BE2C (cell line): ENCODE results near the gene F5.

Source experiments
- DNase-seq: peaks from one replicate; pipeline ENCODE4 v3.0.0-alpha.2; 2020
- H3K27me3 ChIP-seq: fragments of 250-450 bp; sonication (Bioruptor Pico); 2 replicates; pipeline ENCODE4 v1.5.1; 2020; ENCODE audit warnings: mild to moderate bottlenecking
- H3K36me3 ChIP-seq: fragments of 250-450 bp; sonication (Bioruptor Pico); 2 replicates; pipeline ENCODE4 v1.5.1; 2020; ENCODE audit warnings: mild to moderate bottlenecking
- H3K4me1 ChIP-seq: fragments of 250-450 bp; sonication (Bioruptor Pico); 2 replicates; pipeline ENCODE4 v1.5.1; 2020
- H3K4me3 ChIP-seq: 2 replicates; pipeline ENCODE4 v1.5.1; 2011; ENCODE audit warnings: low read depth, low read length
- H3K9me3 ChIP-seq: fragments of 250-450 bp; sonication (Bioruptor Pico); 2 replicates; pipeline ENCODE4 v1.5.1; 2020
- TF ChIP-seq, protein P1 (sequence below): IDR thresholded peaks from 2 replicates; pipeline ENCODE4 v1.5.1; 2012; ENCODE audit warnings: mild to moderate bottlenecking, low read depth, low read length

The F5 gene

DNA sequence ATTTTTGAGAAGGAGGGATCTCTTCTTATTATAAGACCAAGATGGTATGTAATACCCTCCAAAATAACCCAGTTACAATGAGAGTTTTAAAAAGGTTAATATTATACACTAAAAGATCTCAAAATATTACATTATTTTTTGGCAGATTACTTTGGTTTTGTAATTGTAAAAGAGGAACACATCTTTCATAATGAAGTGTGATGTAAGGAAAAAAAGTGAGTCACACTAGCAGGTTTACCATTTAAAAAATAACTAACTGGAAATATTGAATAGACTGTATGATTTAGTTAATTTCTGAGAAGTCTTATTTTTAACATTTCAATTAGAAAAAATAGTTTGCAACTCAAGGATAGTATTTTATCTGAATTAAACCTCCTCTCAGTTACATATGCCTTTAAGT is 1.1 kb downstream of the F5 start:
- no peaks in the 10 kb centered on the region for H3K36me3 ChIP-seq
- no peak overlapping the region for H3K4me3 ChIP-seq
- TF ChIP-seq, protein P1, sequence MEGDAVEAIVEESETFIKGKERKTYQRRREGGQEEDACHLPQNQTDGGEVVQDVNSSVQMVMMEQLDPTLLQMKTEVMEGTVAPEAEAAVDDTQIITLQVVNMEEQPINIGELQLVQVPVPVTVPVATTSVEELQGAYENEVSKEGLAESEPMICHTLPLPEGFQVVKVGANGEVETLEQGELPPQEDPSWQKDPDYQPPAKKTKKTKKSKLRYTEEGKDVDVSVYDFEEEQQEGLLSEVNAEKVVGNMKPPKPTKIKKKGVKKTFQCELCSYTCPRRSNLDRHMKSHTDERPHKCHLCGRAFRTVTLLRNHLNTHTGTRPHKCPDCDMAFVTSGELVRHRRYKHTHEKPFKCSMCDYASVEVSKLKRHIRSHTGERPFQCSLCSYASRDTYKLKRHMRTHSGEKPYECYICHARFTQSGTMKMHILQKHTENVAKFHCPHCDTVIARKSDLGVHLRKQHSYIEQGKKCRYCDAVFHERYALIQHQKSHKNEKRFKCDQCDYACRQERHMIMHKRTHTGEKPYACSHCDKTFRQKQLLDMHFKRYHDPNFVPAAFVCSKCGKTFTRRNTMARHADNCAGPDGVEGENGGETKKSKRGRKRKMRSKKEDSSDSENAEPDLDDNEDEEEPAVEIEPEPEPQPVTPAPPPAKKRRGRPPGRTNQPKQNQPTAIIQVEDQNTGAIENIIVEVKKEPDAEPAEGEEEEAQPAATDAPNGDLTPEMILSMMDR = no peak
- no peaks in the 10 kb centered on the region for H3K4me1 ChIP-seq
- no peak for DNase-seq
- peaks cover 39% of the 10 kb centered on the region for H3K27me3 ChIP-seq
- H3K9me3 ChIP-seq = no peaks in the 10 kb centered on the region

DNA sequence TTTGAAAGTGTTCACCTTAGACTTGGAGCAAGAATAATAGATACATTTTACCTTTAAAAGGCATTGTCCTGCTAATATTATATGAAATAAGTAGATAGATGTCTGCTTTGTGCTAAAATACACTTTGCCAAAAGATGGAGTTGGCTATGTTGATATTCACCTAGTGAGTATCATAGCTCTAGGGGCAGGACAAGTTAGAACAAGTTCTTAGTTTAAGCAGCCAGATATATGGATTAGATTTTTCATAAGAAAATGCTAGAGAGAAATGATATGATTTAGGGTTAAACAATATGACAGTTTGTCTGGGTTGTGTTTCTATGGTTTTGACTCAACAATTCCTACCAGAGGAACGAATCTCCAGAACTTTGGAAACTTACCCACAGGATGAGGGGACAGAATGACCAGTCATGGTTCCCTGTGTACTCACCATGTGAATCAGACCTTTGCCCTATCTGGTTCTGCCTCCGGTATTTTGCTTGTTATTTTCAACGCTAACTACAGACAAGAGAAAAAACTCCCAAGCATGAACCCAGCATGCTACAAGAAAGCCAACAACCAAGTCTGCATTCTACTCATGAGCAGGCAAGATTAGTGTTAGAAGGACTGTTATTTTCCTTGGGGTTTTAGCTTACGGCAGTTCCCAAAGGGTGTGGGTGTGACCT is 1.7 kb downstream of the F5 start:
- peaks cover 39% of the 10 kb centered on the region for H3K27me3 ChIP-seq
- DNase-seq = no peak
- no peaks in the 10 kb centered on the region for H3K4me1 ChIP-seq
- no peaks in the 10 kb centered on the region for H3K9me3 ChIP-seq
- H3K4me3 ChIP-seq = no peak overlapping the region
- H3K36me3 ChIP-seq = no peaks in the 10 kb centered on the region
- TF ChIP-seq, protein P1 = no peak

DNA sequence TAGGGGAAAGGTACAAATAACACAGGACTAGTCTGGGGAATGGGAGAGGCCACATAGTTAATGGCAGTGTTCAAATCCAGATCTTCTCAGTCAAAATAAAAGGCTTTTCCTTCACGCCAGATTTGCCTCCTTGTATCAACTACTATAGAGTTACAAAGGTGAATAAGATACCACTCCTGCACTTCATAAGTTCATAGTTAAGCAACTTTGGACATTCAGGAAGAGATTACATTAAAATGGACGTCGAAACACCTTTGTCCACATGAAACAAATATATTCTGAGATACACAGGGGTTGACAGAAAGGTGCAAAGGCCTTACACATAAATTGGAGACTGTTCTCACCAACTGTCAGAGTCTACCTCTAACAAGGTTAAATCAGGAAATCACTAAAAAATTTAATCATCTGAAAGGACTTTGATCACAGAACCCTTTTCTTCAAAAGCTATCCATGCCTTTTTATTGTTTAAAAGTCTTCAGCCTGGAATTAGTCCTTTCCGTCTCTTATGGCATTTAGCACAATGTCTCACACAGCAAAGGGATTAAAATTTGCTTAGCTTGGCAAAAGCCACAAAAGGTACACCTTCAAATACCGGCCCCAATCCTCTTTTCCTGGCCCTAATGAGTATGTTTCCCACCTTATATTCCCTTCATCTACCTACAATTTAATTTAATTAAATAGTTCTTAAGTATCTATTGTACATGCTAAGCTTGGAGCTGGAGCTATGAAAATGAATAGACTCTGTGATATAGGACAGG is 8.1 kb downstream of the F5 start:
- Histone ChIP-seq H3K4me1 (no peaks in the 10 kb centered on the region), H3K9me3 (no peaks in the 10 kb centered on the region), H3K4me3 (no peak overlapping the region), H3K27me3 (peaks cover 14% of the 10 kb centered on the region), H3K36me3 (no peaks in the 10 kb centered on the region)
- TF ChIP-seq, protein P1 = no peak
- no peak for DNase-seq

GRCh38 chr1:169576935-169577331 is 9.3 kb downstream of the F5 start:
- Histone ChIP-seq H3K9me3 (no peaks in the 10 kb centered on the region), H3K4me3 (no peak overlapping the region)

DNA sequence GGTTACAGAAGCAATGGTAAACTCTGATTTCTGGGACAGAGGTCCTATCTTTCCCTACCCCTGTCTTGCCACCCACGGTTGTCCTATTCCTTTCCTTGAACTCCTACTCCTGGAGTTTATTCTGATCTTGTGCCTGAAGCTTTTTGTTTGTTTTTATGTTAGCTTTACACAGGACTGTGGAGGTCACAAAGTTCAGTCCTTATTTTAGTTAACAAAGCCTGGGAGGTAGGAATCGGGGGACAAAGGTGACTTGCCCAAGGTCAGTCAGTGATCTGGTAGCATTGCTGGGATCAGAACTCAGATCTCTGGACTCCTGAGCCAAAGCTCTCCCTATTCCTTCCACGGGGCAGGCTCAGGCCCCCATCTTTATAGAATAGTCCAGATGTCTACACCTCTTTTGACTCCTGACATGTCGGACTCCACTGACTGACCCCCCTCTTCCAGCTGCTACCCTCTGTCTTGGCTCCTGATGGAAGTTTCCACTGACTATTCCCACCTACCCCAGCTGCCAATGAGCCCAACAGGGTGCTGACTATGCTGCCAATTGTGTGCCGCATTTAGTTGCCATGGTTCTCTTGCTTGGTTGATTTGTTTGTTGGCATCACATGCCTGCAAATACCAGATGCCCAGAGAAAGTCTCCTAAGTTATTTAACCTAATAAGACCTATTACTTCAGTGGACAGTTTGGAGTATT is 9.9 kb downstream of the F5 start:
- H3K4me3 ChIP-seq = no peak overlapping the region
- no peaks in the 10 kb centered on the region for H3K36me3 ChIP-seq
- peaks cover 11% of the 10 kb centered on the region for H3K27me3 ChIP-seq
- no peaks in the 10 kb centered on the region for H3K9me3 ChIP-seq
- no peak for DNase-seq
- H3K4me1 ChIP-seq = no peaks in the 10 kb centered on the region
- TF ChIP-seq, protein P1 = no peak

More at GRCh38 chr1:169576935-169577331, 9.3 kb downstream of the F5 start:
- TF ChIP-seq, protein P1 = no peak
- no peaks in the 10 kb centered on the region for H3K4me1 ChIP-seq
- no peaks in the 10 kb centered on the region for H3K36me3 ChIP-seq
- peaks cover 11% of the 10 kb centered on the region for H3K27me3 ChIP-seq
- no peak for DNase-seq
